CD4-positive, alpha-beta T cell (primary cell): Measurements from ENCODE around the gene MAMSTR. TPM values are rescaled to one million over a fixed set of nuclear protein-coding genes. Genes with fewer than 3 reads are reported as not detected.
A peak's percentile ranks its signal among the peaks of the same experiment; 100 is the strongest.

Source experiments
- ATAC-seq: fragments of 200-7000 bp; cut with Tn5 transposase; one replicate; pipeline ENCODE4 v1.10.0; 2022; ENCODE audit warnings: mild to moderate bottlenecking; ENCODE audit not compliant: poor library complexity
- CTCF ChIA-PET: fragments of 350-600 bp; sonication (Branson Sonifier 250); formaldehyde crosslinking; loops from one replicate; lab custom pipeline; 2021; ENCODE audit warnings: antibody characterized with exemption, inconsistent platforms; lab: Charles Lee
- POLR2A ChIA-PET: fragments of 350-600 bp; sonication (Branson Sonifier 250); formaldehyde crosslinking; loops from one replicate; lab custom pipeline; 2021; ENCODE audit warnings: antibody characterized with exemption, inconsistent platforms; lab: Charles Lee
- DNase-seq, 14 experiments: peaks; one replicate each; pipeline ENCODE4 v3.0.0-alpha.2; 2013 to 2020; ENCODE audit warnings: mixed read lengths in 2 of 14
- H3K27ac ChIP-seq, 2 donors: one replicate each; pipeline versions ENCODE4 v1.5.1 to v1.7.0; 2013; ENCODE audit warnings: low read length in 2 of 2, low read depth in 1 of 2, mild to moderate bottlenecking in 1 of 2
- H3K27me3 ChIP-seq, 2 experiments: 1 replicate in 1 of 2; 2 replicates in 1 of 2; pipeline versions ENCODE4 v1.6.1 to v1.7.0; 2013; ENCODE audit warnings: low read length in 2 of 2, control low read depth in 1 of 2, mild to moderate bottlenecking in 1 of 2, moderate library complexity in 1 of 2; ENCODE audit not compliant: insufficient read depth in 2 of 2, control insufficient read depth in 1 of 2
- H3K36me3 ChIP-seq: one replicate; pipeline ENCODE4 v1.6.1; 2013; ENCODE audit warnings: low read length, control low read depth; ENCODE audit not compliant: insufficient read depth
- H3K4me1 ChIP-seq: one replicate; pipeline ENCODE4 v1.6.1; 2013; ENCODE audit warnings: low read length, control low read depth; ENCODE audit not compliant: insufficient read depth
- H3K4me3 ChIP-seq: one replicate; pipeline ENCODE4 v1.5.1; 2013; ENCODE audit warnings: mild to moderate bottlenecking, low read length, moderate library complexity
- H3K9me3 ChIP-seq, 2 experiments: 1 replicate in 1 of 2; 2 replicates in 1 of 2; pipeline versions ENCODE4 v1.6.1 to v1.7.0; 2013; ENCODE audit warnings: low read length in 2 of 2, mild to moderate bottlenecking in 2 of 2, control low read depth in 1 of 2, moderate library complexity in 1 of 2; ENCODE audit not compliant: control insufficient read depth in 1 of 2, insufficient read depth in 1 of 2
- H3K27ac Mint-ChIP-seq: one replicate; pipeline ENCODE4 v1.8.0; 2020; ENCODE audit warnings: mixed read lengths
- H3K27me3 Mint-ChIP-seq: one replicate; pipeline ENCODE4 v1.8.0; 2021; ENCODE audit warnings: mixed read lengths
- H3K36me3 Mint-ChIP-seq: one replicate; pipeline ENCODE4 v1.8.0; 2021; ENCODE audit warnings: low read depth, mixed read lengths
- H3K4me1 Mint-ChIP-seq: one replicate; pipeline ENCODE4 v1.8.0; 2021; ENCODE audit warnings: low read depth, mixed read lengths
- H3K4me3 Mint-ChIP-seq: one replicate; pipeline ENCODE4 v1.8.0; 2020; ENCODE audit warnings: mild to moderate bottlenecking, mixed read lengths
- H3K9me3 Mint-ChIP-seq: one replicate; pipeline ENCODE4 v1.8.0; 2020; ENCODE audit warnings: mixed read lengths
- CTCF ChIP-seq: fragments of 200-600 bp; IDR thresholded peaks from one replicate; pipeline ENCODE4 v1.8.0; 2022; ENCODE audit warnings: antibody characterized with exemption, mild to moderate bottlenecking
- intact Hi-C, 2 experiments: fragments of 100-400 bp; cut with DNase I in 1 of 2; cut with micrococcal nuclease in 1 of 2; formaldehyde crosslinking; loops; one replicate each; pipeline versions ENCODE4 v1.15.1 to v1.9.0; 2023 to 2025; cut with DNase I, micrococcal nuclease
- total RNA-seq, 174 experiments: library from RNA in 2 of 174; stranded (reverse) in 2 of 174; gene quantifications; one replicate each; pipeline ENCODE4 v1.2.3 and lab custom pipeline; 2021 to 2026

The MAMSTR gene
- total RNA-seq, 2 experiments from 2014 or later = 0.47 to 0.50 TPM

GRCh38 chr19:48713864-48714755 is 5.4 kb downstream of the MAMSTR start:
- H3K27me3 Mint-ChIP-seq = no peaks in the 10 kb centered on the region
- DNase-seq = peak; percentile 94 to 99 (median 96)

GRCh38 chr19:48713041-48713863 is 6.3 kb downstream of the MAMSTR start:
- Histone ChIP-seq H3K27ac (no peak overlapping the region), H3K36me3 (no peaks in the 10 kb centered on the region), H3K4me3 (peak overlapping the region; percentile 68), H3K4me1 (peaks cover 25% of the 10 kb centered on the region), H3K27me3 (no peaks in the 10 kb centered on the region), H3K9me3 (no peaks in the 10 kb centered on the region)
- no peaks in the 10 kb centered on the region for H3K36me3 Mint-ChIP-seq
- CTCF ChIA-PET = interaction anchor here (1.0 to 3.2 kb wide), 3 partner anchors 26 to 82 kb away, joined by 3 to 14 read pairs (median 6); no protein-coding TSS in a partner anchor
- no peaks in the 10 kb centered on the region for H3K9me3 Mint-ChIP-seq
- peaks cover 21% of the 10 kb centered on the region for H3K4me1 Mint-ChIP-seq
- POLR2A ChIA-PET = interaction anchor here (0.6 to 2.9 kb wide), 8 partner anchors 12 to 281 kb away, joined by 3 to 21 read pairs (median 4); partner anchors contain the start of genes CA11 and RUVBL2
- H3K27me3 Mint-ChIP-seq = no peaks in the 10 kb centered on the region
- peak in 2 of 14 experiments; percentile 39 to 52 for DNase-seq
- peak overlapping the region; percentile 88 for H3K4me3 Mint-ChIP-seq
- ATAC-seq = no peak
- TF ChIP-seq CTCF = no peak
- intact Hi-C loops = loop anchor here (5.0 to 10.0 kb wide), 3 partner anchors 36 to 208 kb away; no protein-coding TSS in a partner anchor
- H3K27ac Mint-ChIP-seq = no peak overlapping the region

More at GRCh38 chr19:48713864-48714755, 5.4 kb downstream of the MAMSTR start:
- Mint-ChIP-seq H3K9me3 (no peaks in the 10 kb centered on the region), H3K4me3 (peak overlapping the region; percentile 88), H3K36me3 (no peaks in the 10 kb centered on the region), H3K27ac (peak overlapping the region; percentile 50), H3K4me1 (peaks cover 21% of the 10 kb centered on the region)
- Histone ChIP-seq H3K27ac (peak overlapping the region; percentile 23 to 41), H3K4me3 (peak overlapping the region; percentile 68), H3K36me3 (no peaks in the 10 kb centered on the region), H3K27me3 (no peaks in the 10 kb centered on the region), H3K9me3 (no peaks in the 10 kb centered on the region), H3K4me1 (peaks cover 25% of the 10 kb centered on the region)
- intact Hi-C loops = loop anchor here (1.0 to 10.0 kb wide), 5 partner anchors 24 to 209 kb away; partner anchors contain the start of gene CA11 (in 1 of the 2)
- ChIA-PET CTCF (interaction anchor here (1.0 to 3.2 kb wide), 4 partner anchors 25 to 81 kb away, joined by 3 to 14 read pairs (median 4); no protein-coding TSS in a partner anchor), POLR2A (interaction anchor here (0.6 to 2.9 kb wide), 10 partner anchors 11 to 280 kb away, joined by 3 to 21 read pairs (median 3); partner anchors contain the start of genes CA11 and RUVBL2)
- ATAC-seq = peak; percentile 93
- no peak for TF ChIP-seq CTCF
